Measurements from ENCODE around the gene APOB. TPM values are rescaled to one million over a fixed set of nuclear protein-coding genes. Genes with fewer than 3 reads are reported as not detected.

Gene APOB
- total RNA-seq, 1 experiment from 2014 or later, result 0.05 TPM

DNA sequence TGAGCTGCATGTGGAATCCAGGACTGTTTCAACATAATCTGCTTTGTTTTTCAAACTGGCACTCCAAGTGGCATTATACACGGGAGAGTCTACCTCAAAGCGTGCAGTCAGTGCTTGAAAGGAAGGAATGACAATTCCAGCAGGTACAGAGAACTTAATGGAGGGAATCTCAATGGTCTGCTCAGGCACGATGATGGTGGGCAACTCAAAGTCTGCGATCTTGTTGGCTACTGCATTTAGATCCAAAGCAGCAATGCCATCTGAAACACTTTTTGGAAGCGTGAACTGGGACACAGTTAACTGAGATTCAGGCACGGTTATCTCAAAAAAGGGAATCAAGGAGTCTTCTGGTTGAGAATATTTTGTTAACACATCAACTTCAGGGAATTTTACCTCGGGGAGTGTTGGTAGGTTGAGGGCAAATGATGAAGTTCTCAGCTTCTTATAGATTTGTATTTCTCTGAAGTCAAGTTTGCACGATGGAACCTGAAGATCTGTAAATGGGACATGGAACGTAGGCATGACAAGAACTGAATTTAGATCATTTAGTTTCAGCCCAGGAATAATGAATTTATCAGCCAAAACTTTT lies 38.7 kb downstream of the APOB start:
- intact Hi-C loops (cut with micrococcal nuclease; ENCODE audit: unreplicated experiment), result no loop called here
- peaks cover 7% of the 10 kb centered on the region for H3K36me3 Mint-ChIP-seq (ENCODE audit: insufficient read depth, unreplicated experiment)

DNA sequence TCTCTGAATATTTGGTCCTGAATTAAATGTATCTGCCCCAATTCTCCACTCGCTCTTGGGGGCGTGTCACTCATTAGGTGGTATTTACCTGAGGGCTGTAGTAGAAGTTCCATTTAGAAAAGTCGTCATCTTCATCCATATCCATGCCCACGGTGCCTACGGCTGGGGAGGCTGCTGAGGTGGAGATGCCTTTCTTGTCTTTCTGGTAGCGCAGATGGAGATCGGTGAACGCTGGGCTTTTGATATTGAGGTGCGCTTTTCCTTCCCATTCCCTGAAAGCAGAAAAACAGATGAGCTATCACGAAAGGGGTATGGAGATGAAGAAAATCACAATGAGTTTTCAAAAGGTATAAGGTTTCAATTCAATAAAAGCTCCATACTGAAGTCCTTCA lies 39.7 kb downstream of the APOB start:
- CTCF ChIA-PET, result no interaction called here
- no TSS peak for BruUV-seq (replicated peaks)
- Mint-ChIP-seq H3K9me3 (ENCODE audit: low read depth, unreplicated experiment) (no peaks in the 10 kb centered on the region), H3K36me3 (ENCODE audit: insufficient read depth, unreplicated experiment) (peaks cover 7% of the 10 kb centered on the region), H3K27me3 (ENCODE audit: unreplicated experiment) (peaks cover 58% of the 10 kb centered on the region), H3K4me1 (ENCODE audit: low read depth, unreplicated experiment) (no peaks in the 10 kb centered on the region), H3K27ac (ENCODE audit: unreplicated experiment) (no peak overlapping the region), H3K4me3 (ENCODE audit: low read depth, unreplicated experiment) (no peak overlapping the region)
- no peak for TF ChIP-seq CTCF (IDR thresholded peaks at IDR 0.05; ENCODE audit: unreplicated experiment)
- intact Hi-C loops (cut with micrococcal nuclease; ENCODE audit: unreplicated experiment), result no loop called here
- DNase-seq, result no peak

More for the DNA sequence above, 38.7 kb downstream of the APOB start:
- DNase-seq, result no peak
- peaks cover 61% of the 10 kb centered on the region for H3K27me3 Mint-ChIP-seq (ENCODE audit: unreplicated experiment)
- no TSS peak for BruUV-seq (replicated peaks)
- CTCF ChIA-PET, result no interaction called here
- H3K4me3 Mint-ChIP-seq (ENCODE audit: low read depth, unreplicated experiment), result no peak overlapping the region
- no peak for TF ChIP-seq CTCF (IDR thresholded peaks at IDR 0.05; ENCODE audit: unreplicated experiment)
- no peak overlapping the region for H3K27ac Mint-ChIP-seq (ENCODE audit: unreplicated experiment)
- H3K9me3 Mint-ChIP-seq (ENCODE audit: low read depth, unreplicated experiment), result no peaks in the 10 kb centered on the region
- no peaks in the 10 kb centered on the region for H3K4me1 Mint-ChIP-seq (ENCODE audit: low read depth, unreplicated experiment)

- BruUV-seq (replicated peaks), result no TSS peak
- no peak for TF ChIP-seq CTCF (IDR thresholded peaks at IDR 0.05; ENCODE audit: unreplicated experiment)
- Mint-ChIP-seq H3K27me3 (ENCODE audit: unreplicated experiment) (peaks cover 53% of the 10 kb centered on the region), H3K4me1 (ENCODE audit: low read depth, unreplicated experiment) (no peaks in the 10 kb centered on the region), H3K27ac (ENCODE audit: unreplicated experiment) (no peak overlapping the region), H3K9me3 (ENCODE audit: low read depth, unreplicated experiment) (no peaks in the 10 kb centered on the region), H3K4me3 (ENCODE audit: low read depth, unreplicated experiment) (no peak overlapping the region), H3K36me3 (ENCODE audit: insufficient read depth, unreplicated experiment) (peaks cover 7% of the 10 kb centered on the region)
- CTCF ChIA-PET, result no interaction called here
- DNase-seq, result no peak
- intact Hi-C loops (cut with micrococcal nuclease; ENCODE audit: unreplicated experiment), result no loop called here
These were observed 40.2 kb downstream of the APOB start for GRCh38 chr2:21003572-21004180.

DNA sequence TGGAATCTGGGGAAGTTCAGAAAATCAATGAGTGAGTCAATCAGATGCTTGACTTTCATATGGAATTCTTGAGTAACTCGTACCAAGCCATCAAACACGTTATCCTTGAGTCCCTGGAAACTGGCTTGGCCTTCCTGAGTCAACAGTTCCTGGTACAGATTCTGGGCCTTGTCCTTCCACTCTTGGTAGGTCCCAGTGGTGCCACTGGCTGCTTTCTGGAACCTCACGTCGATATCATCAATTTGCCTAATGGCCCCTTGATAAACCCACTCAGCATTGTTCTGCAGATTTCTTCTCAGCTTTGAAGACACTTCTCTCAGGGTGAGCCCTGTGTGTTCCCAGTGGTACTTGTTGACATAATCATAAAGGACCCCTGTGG lies 41.1 kb downstream of the APOB start:
- no peaks in the 10 kb centered on the region for H3K4me1 Mint-ChIP-seq (ENCODE audit: low read depth, unreplicated experiment)
- H3K9me3 Mint-ChIP-seq (ENCODE audit: low read depth, unreplicated experiment), result no peaks in the 10 kb centered on the region
- CTCF ChIA-PET, result no interaction called here
- no peak overlapping the region for H3K27ac Mint-ChIP-seq (ENCODE audit: unreplicated experiment)
- TF ChIP-seq CTCF (IDR thresholded peaks at IDR 0.05; ENCODE audit: unreplicated experiment), result no peak
- H3K36me3 Mint-ChIP-seq (ENCODE audit: insufficient read depth, unreplicated experiment), result peaks cover 7% of the 10 kb centered on the region
- intact Hi-C loops (cut with micrococcal nuclease; ENCODE audit: unreplicated experiment), result no loop called here
- BruUV-seq (replicated peaks), result no TSS peak
- peaks cover 44% of the 10 kb centered on the region for H3K27me3 Mint-ChIP-seq (ENCODE audit: unreplicated experiment)
- DNase-seq, result no peak
- H3K4me3 Mint-ChIP-seq (ENCODE audit: low read depth, unreplicated experiment), result no peak overlapping the region
